Cerebellar cortex (tissue), 1 donor: ENCODE data around the gene NCAPG2.
"Not testable (repeated sequence)": the region's sequence is repeated elsewhere in the genome, so short reads cannot be mapped to it uniquely, and the experiment has no call there.

Experiments
- DNase-seq: peaks from one replicate; pipeline ENCODE4 v3.0.0-alpha.2; 2015; ENCODE audit warnings: low spot score

NCAPG2 gene

GRCh38 chr7:158633055-158633956, 71.3 kb downstream of the NCAPG2 start:
- DNase-seq, result no peak

GRCh38 chr7:158631574-158632195, 72.9 kb downstream of the NCAPG2 start:
- DNase-seq, result no peak

GRCh38 chr7:158626289-158626688, 78.3 kb downstream of the NCAPG2 start:
- not testable (repeated sequence) for DNase-seq

GRCh38 chr7:158623241-158623640, 81.4 kb downstream of the NCAPG2 start:
- no peak for DNase-seq

- no peak for DNase-seq
These were observed 83.7 kb downstream of the NCAPG2 start for GRCh38 chr7:158620839-158621441.

DNA sequence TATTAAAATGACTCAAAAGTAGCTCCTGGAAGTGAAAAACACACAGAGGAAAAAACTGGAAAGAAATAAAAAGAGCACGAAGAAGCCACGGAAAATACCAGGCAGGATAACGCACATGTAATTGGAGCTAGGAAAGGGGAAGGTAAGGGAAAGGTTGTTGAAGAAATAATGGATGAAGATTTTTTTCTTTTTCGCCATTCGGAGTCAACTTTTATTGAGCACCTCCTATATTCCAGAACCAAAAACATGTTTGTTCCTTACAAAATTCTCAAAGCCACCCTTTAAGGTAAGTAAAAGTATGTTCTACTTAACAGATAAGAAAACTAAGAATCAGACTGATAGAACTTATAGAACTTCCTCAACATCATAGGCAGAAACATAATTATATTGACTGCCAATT, 84.2 kb downstream of the NCAPG2 start:
- DNase-seq, result no peak

GRCh38 chr7:158618745-158619140, 85.9 kb downstream of the NCAPG2 start:
- DNase-seq, result no peak

DNA sequence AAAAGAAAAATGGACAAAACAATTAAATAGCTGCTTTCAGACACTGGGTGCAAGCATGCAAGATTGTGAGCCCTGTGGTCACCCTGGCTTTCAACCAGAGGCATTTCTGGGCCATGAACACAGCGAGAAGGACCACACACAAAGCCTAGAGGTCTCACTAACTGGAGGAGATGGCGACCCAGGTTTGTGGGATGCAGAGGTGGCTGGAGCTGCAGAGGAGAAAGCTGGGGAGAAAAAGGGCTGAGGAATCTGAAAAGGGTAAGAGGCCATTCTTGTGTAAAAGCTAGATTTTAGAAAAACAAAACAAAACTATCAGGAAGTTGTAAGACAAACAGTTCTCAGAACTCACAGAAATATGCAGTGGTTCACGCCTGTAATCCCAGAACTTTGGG, 86.9 kb downstream of the NCAPG2 start:
- no peak for DNase-seq

GRCh38 chr7:158616050-158616449, 88.6 kb downstream of the NCAPG2 start:
- no peak for DNase-seq

GRCh38 chr7:158614700-158615099, 89.9 kb downstream of the NCAPG2 start:
- no peak for DNase-seq

DNA sequence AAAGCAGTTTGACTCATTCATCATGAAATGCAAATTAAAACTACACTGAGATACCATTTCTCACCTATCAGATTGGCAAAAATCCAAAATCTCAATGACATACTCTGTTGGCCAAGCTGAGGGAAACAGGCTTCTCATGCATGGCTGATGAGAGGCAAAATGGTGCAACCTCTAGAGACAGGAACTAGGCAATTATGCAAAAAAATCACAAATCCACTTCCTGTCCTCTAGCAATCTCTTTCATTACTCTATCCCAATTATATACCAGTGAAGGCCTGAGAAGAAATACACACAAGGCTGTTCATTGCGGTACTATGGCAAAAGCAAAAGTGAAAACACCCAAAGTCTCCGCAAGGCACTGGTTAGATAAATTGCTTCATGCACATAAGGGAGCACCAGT, 91.1 kb downstream of the NCAPG2 start:
- no peak for DNase-seq

DNA sequence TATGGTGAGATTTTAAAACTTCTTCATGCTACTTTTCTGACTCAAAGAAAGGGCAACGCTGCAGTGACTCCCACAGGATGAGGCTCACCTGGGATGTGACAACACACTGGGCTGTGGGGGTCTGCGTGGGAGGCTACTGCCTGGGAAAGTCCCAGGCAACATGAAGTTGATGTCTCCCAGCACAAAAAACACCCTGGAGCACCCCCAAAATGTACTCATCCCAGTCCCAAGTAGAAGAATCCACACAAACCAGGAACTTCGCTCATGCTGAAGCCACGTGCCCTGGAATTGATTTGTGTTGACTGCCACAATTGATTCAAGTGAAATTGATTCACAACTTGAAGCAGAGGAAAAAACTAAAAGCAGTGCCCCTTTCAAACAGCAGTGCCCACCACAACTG, 92.1 kb downstream of the NCAPG2 start:
- no peak for DNase-seq

GRCh38 chr7:158611541-158611940, 93.1 kb downstream of the NCAPG2 start:
- DNase-seq, result no peak

GRCh38 chr7:158609313-158609974, 95.2 kb downstream of the NCAPG2 start:
- DNase-seq, result no peak

GRCh38 chr7:158607563-158607962, 97.0 kb downstream of the NCAPG2 start:
- no peak for DNase-seq

- no peak for DNase-seq
These were observed 97.8 kb downstream of the NCAPG2 start for GRCh38 chr7:158606671-158607424.

GRCh38 chr7:158606129-158606528, 98.5 kb downstream of the NCAPG2 start:
- DNase-seq, result no peak

DNA sequence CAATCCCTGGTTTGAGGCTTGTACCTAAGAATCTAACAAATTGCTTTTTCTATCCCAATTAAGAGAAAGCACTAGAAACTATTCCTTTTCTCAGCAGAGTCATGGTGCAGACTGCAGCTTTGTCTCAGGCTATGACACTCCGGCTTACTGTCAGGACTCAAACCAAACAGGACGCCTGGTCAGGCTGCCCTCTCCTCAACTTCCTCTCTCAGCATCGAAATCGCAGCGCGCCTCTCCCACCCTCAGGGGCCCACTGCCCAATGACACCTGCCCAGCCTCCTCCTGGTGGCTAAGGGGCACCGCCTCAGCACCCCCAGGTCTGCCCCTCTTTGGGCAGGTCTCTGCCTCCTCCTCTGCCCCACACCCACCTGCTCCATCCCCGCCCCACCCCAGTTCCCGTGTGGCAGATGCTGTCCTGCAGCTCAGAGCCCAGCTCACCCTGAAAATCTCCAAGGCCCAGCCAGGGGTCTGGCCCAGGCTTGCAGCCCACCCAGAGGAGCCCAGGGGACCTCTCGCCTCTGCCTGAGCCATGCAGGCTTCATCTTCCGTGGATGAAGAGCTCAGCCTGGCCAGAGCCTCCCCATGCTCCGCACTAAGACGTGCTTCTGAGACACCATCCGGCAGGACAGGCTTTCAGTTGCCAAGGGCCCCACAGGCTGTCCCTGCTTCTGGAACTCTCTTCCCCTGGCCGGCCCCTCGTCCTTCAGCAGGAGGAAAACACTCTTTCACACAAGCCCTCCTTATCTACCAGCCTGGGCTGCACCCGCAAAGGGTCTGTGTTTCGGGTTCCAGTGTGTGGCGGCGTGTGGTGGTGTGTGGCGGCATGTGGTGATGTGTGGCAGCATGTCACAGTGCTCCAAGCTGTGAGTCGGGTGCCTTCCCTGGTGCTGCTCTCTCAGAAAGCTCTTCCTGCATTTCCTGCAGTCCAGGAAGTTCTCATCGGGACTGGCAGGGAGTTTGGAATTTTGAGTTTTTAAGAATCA, 100.5 kb downstream of the NCAPG2 start:
- DNase-seq, result no peak

GRCh38 chr7:158602905-158603772, 101.5 kb downstream of the NCAPG2 start:
- no peak for DNase-seq

- DNase-seq, result no peak
These were observed 102.6 kb downstream of the NCAPG2 start for GRCh38 chr7:158602041-158602440.
